ENCODE measurements around the gene RNF7. TPM values are rescaled to one million over a fixed set of nuclear protein-coding genes. Genes with fewer than 3 reads are reported as not detected.

RNF7 gene
- total RNA-seq, 2 donors from 2014 or later: 106 to 111 TPM

DNA sequence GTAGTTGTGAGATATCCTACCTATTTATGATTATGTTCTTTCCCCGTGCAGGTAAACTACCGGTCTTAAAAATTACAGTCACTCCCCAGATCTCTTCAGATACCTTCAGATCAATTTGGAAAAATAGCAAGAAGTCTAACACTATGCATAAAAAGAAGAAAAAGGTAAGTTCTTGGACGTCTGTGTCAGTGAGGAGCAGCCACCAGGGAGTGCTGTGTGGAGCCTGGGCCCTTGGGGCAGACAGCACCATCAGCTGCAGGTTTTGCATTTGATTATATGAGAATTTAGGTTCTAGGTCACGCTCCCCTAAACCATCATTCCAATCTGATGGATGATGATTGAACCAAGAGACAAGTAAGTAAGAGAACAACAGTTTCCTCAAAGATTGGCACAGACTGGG, 8.9 kb upstream of the RNF7 start:
- H3K9me3 Mint-ChIP-seq: no peaks in the 10 kb centered on the region
- no peak overlapping the region for H3K4me3 ChIP-seq (ENCODE audit: low read length)
- TF ChIP-seq, protein P1, sequence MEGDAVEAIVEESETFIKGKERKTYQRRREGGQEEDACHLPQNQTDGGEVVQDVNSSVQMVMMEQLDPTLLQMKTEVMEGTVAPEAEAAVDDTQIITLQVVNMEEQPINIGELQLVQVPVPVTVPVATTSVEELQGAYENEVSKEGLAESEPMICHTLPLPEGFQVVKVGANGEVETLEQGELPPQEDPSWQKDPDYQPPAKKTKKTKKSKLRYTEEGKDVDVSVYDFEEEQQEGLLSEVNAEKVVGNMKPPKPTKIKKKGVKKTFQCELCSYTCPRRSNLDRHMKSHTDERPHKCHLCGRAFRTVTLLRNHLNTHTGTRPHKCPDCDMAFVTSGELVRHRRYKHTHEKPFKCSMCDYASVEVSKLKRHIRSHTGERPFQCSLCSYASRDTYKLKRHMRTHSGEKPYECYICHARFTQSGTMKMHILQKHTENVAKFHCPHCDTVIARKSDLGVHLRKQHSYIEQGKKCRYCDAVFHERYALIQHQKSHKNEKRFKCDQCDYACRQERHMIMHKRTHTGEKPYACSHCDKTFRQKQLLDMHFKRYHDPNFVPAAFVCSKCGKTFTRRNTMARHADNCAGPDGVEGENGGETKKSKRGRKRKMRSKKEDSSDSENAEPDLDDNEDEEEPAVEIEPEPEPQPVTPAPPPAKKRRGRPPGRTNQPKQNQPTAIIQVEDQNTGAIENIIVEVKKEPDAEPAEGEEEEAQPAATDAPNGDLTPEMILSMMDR (conservative IDR thresholded peaks at IDR 0.05): peak; percentile 65
- peak; percentile 62 for DNase-seq
- no peaks in the 10 kb centered on the region for H3K36me3 ChIP-seq (ENCODE audit: control insufficient read depth, insufficient read depth, low read length)
- no peaks in the 10 kb centered on the region for H3K36me3 Mint-ChIP-seq (ENCODE audit: low read depth)
- H3K27ac Mint-ChIP-seq: no peak overlapping the region
- no peaks in the 10 kb centered on the region for H3K4me1 ChIP-seq (ENCODE audit: control insufficient read depth, insufficient read depth, low read length)
- no peaks in the 10 kb centered on the region for H3K27me3 Mint-ChIP-seq (ENCODE audit: insufficient read depth)
- peaks cover 2% of the 10 kb centered on the region for H3K27me3 ChIP-seq (ENCODE audit: control insufficient read depth, insufficient read depth, low read length, poor library complexity, severe bottlenecking)
- 78% methylated on average over 4 of the region's 4 CpGs; no CpG with 5 or more reads in 1 of the 2 experiments for WGBS, 2 experiments (ENCODE audit: insufficient coverage in 1 of 2, insufficient read length in 1 of 2)
- no peaks in the 10 kb centered on the region for H3K4me1 Mint-ChIP-seq
- H3K9ac ChIP-seq (ENCODE audit: extremely low read depth, low read length, poor library complexity, severe bottlenecking): no peak overlapping the region
- H3K27ac ChIP-seq (ENCODE audit: low read depth, low read length): no peak overlapping the region
- no peak overlapping the region for H3K4me3 Mint-ChIP-seq
- H3K9me3 ChIP-seq (ENCODE audit: control insufficient read depth, low read length): no peaks in the 10 kb centered on the region

DNA sequence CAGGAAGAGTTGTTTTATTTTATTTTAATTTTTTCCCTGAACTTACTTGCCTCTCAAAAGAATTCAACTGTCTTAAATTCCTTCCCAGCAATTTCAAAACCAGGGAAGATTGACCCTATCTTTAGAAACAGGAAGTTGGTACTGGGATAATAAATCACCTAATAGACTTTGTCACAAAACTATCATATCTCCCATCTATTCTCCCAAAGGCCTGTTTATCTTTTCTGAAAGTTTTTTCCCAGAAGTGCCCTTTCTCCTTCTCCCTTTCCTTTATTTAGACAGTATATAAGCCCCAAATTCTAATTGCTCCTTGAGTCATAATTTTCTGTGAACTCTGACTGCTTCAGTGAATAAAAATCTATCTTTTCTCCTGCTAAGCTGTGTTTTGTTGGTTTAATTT, 2.9 kb upstream of the RNF7 start:
- Histone ChIP-seq H3K9ac (ENCODE audit: extremely low read depth, low read length, poor library complexity, severe bottlenecking) (no peak overlapping the region), H3K27me3 (ENCODE audit: control insufficient read depth, insufficient read depth, low read length, poor library complexity, severe bottlenecking) (peaks cover 6% of the 10 kb centered on the region), H3K36me3 (ENCODE audit: control insufficient read depth, insufficient read depth, low read length) (no peaks in the 10 kb centered on the region), H3K4me1 (ENCODE audit: control insufficient read depth, insufficient read depth, low read length) (no peaks in the 10 kb centered on the region), H3K9me3 (ENCODE audit: control insufficient read depth, low read length) (no peaks in the 10 kb centered on the region), H3K4me3 (ENCODE audit: low read length) (no peak overlapping the region), H3K27ac (ENCODE audit: low read depth, low read length) (no peak overlapping the region)
- H3K27me3 Mint-ChIP-seq (ENCODE audit: insufficient read depth): no peaks in the 10 kb centered on the region
- H3K4me1 Mint-ChIP-seq: peaks cover under 1% of the 10 kb centered on the region
- no peak overlapping the region for H3K27ac Mint-ChIP-seq
- H3K9me3 Mint-ChIP-seq: no peaks in the 10 kb centered on the region
- H3K4me3 Mint-ChIP-seq: no peak overlapping the region
- no peaks in the 10 kb centered on the region for H3K36me3 Mint-ChIP-seq (ENCODE audit: low read depth)
- no peak for DNase-seq
- TF ChIP-seq, protein P1 (conservative IDR thresholded peaks at IDR 0.05): no peak

DNA sequence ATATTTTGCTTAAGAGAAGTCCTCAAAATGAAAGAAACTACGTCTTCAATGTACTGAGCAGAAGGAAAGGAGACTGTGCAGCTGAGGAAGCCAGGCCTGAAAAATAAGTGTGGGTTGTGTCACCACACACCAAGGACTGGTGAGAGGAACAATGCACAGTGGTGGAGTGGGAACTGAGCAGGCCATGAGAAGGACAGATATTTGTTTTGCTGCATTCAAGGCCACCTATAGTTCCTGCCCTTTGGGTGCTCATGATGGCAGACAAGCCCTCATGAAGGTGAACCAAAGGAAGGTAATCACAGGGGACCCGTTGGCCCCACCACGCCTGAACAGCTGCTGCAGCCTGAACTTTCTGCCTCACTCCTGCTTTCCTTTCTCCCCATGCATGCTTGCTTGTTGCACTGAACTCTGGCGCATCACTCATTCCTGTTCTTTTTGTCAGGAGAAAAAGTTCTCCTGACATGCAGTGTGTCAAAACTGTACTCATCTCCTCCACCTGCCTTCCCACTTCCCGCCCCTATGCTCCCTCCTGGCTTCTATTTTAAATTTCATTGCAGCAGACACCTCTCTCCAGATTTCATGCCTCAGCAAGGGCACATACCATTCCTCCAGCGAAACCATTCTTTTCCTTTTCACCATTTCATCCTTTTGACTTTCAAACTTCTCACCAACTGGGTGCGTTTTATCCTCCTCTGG, 2.2 kb upstream of the RNF7 start:
- H3K36me3 Mint-ChIP-seq (ENCODE audit: low read depth): no peaks in the 10 kb centered on the region
- H3K4me1 ChIP-seq (ENCODE audit: control insufficient read depth, insufficient read depth, low read length): peaks cover 2% of the 10 kb centered on the region
- no peaks in the 10 kb centered on the region for H3K9me3 ChIP-seq (ENCODE audit: control insufficient read depth, low read length)
- H3K27me3 ChIP-seq (ENCODE audit: control insufficient read depth, insufficient read depth, low read length, poor library complexity, severe bottlenecking): peaks cover 6% of the 10 kb centered on the region
- peaks cover 4% of the 10 kb centered on the region for H3K36me3 ChIP-seq (ENCODE audit: control insufficient read depth, insufficient read depth, low read length)
- no peaks in the 10 kb centered on the region for H3K27me3 Mint-ChIP-seq (ENCODE audit: insufficient read depth)
- no peak overlapping the region for H3K9ac ChIP-seq (ENCODE audit: extremely low read depth, low read length, poor library complexity, severe bottlenecking)
- H3K4me3 ChIP-seq (ENCODE audit: low read length): no peak overlapping the region
- no peak overlapping the region for H3K27ac ChIP-seq (ENCODE audit: low read depth, low read length)
- TF ChIP-seq, protein P1 (conservative IDR thresholded peaks at IDR 0.05): no peak
- H3K4me3 Mint-ChIP-seq: no peak overlapping the region
- H3K27ac Mint-ChIP-seq: no peak overlapping the region
- H3K4me1 Mint-ChIP-seq: peaks cover 8% of the 10 kb centered on the region
- no peak for DNase-seq
- WGBS, 2 experiments (ENCODE audit: insufficient coverage in 1 of 2, insufficient read length in 1 of 2): 87 to 94% methylated on average over 5 to 7 of the region's 7 CpGs
- H3K9me3 Mint-ChIP-seq: no peaks in the 10 kb centered on the region

Data from endodermal cell (in vitro differentiated cells).